Measurements from ENCODE around the gene RNF183. TPM values are rescaled to one million over a fixed set of nuclear protein-coding genes. Genes with fewer than 3 reads are reported as not detected.

The RNF183 gene
- total RNA-seq, 2 donors from 2014 or later: not detected

GRCh38 chr9:113247640-113248039 lies 55.5 kb downstream of the RNF183 start:
- ATAC-seq (no peak), DNase-seq (no peak)
- no peaks in the 10 kb centered on the region for H3K9me3 ChIP-seq
- H3K36me3 ChIP-seq (replicated peaks in 1 of 2; ENCODE audit: insufficient read depth in 1 of 2, low read depth in 2 of 2): no peaks in the 10 kb centered on the region
- H3K4me1 ChIP-seq: no peaks in the 10 kb centered on the region
- TF ChIP-seq CTCF (IDR thresholded peaks at IDR 0.05): no peak
- TF ChIP-seq POLR2A (IDR thresholded peaks at IDR 0.05): no peak
- intact Hi-C loops (cut with DNase I): no loop called here
- no peaks in the 10 kb centered on the region for H3K27me3 ChIP-seq
- H3K4me3 ChIP-seq: no peak overlapping the region
- H3K27ac ChIP-seq: no peak overlapping the region

Other genes starting within 250 kb of the RNF183 start
- gene ZFP37, start 246.7 kb downstream of the RNF183 start, total RNA-seq: 1 to 10 TPM in 1 of 2 donors, under 1 TPM in 1; 0.33 to 4.4 TPM
- 10 to 100 TPM; 16.3 to 23.7 TPM for gene SLC31A2, start 152.4 kb downstream of the RNF183 start, total RNA-seq
- 10 to 100 TPM; 15.8 to 21.3 TPM for gene FKBP15, start 82.1 kb downstream of the RNF183 start, total RNA-seq
- 1 to 10 TPM; 6.7 to 7.9 TPM for gene SLC31A1, start 81.8 kb downstream of the RNF183 start, total RNA-seq
- gene CDC26, start 27.8 kb downstream of the RNF183 start, total RNA-seq: 10 to 100 TPM; 21.3 to 27.0 TPM
- 10 to 100 TPM in 1 of 2 donors, 1 to 10 TPM in 1; 5.6 to 10.1 TPM for gene PRPF4, start 27.7 kb downstream of the RNF183 start, total RNA-seq
- gene WDR31, start 36.9 kb upstream of the RNF183 start, total RNA-seq: 1 to 10 TPM; 1.0 to 2.3 TPM
- gene BSPRY, start 46.2 kb upstream of the RNF183 start, total RNA-seq: 10 to 100 TPM; 27.0 to 47.0 TPM
- 10 to 100 TPM; 38.9 to 51.9 TPM for gene HDHD3, start 73.6 kb upstream of the RNF183 start, total RNA-seq
- gene ALAD, start 97.9 kb upstream of the RNF183 start, total RNA-seq: 10 to 100 TPM; 42.5 to 44.1 TPM
- 10 to 100 TPM; 13.8 to 17.6 TPM for gene POLE3, start 107.3 kb upstream of the RNF183 start, total RNA-seq
- 1 to 10 TPM in 1 of 2 donors, not detected in 1; 1.6 TPM for gene C9orf43, start 107.4 kb upstream of the RNF183 start, total RNA-seq
- 10 to 100 TPM; 25.7 to 96.9 TPM for gene RGS3, start 160.4 kb upstream of the RNF183 start, total RNA-seq

Data from body of pancreas (tissue), 4 donors.